GM19372 (cell line): ENCODE measurements around the gene MKKS.
"Not testable (repeated sequence)": the region's sequence is repeated elsewhere in the genome, so short reads cannot be mapped to it uniquely, and the experiment has no call there.

Source experiments
- ATAC-seq: cut with Tn5 transposase; IDR thresholded peaks from one replicate; pipeline ENCODE4 v1.9.1; 2021; ENCODE audit warnings: mild to moderate bottlenecking, low read depth, moderate library complexity; ENCODE audit not compliant: unreplicated experiment

MKKS gene

GRCh38 chr20:10417218-10417617 lies 16.8 kb downstream of the MKKS start:
- ATAC-seq, result not testable (repeated sequence)

GRCh38 chr20:10415013-10415650 lies 18.9 kb downstream of the MKKS start:
- ATAC-seq, result no peak

GRCh38 chr20:10412591-10413408 lies 21.2 kb downstream of the MKKS start:
- ATAC-seq, result no peak

GRCh38 chr20:10411673-10412072 lies 22.3 kb downstream of the MKKS start:
- ATAC-seq, result no peak

- no peak for ATAC-seq
Measured at GRCh38 chr20:10408108-10408813, 25.8 kb downstream of the MKKS start.

- ATAC-seq, result no peak
Measured at GRCh38 chr20:10404959-10405530, 29.0 kb downstream of the MKKS start.

- ATAC-seq, result no peak
Measured at GRCh38 chr20:10404023-10404628, 29.9 kb downstream of the MKKS start.

- ATAC-seq, result no peak
Measured at GRCh38 chr20:10402938-10403608, 30.9 kb downstream of the MKKS start.

GRCh38 chr20:10398834-10399369 lies 35.1 kb downstream of the MKKS start:
- no peak for ATAC-seq

- not testable (repeated sequence) for ATAC-seq
Measured at GRCh38 chr20:10394752-10395151, 39.3 kb downstream of the MKKS start.

GRCh38 chr20:10390709-10391108 lies 43.3 kb downstream of the MKKS start:
- ATAC-seq, result no peak

- no peak for ATAC-seq
Measured at GRCh38 chr20:10388597-10388996, 45.4 kb downstream of the MKKS start.

GRCh38 chr20:10387686-10388085 lies 46.3 kb downstream of the MKKS start:
- no peak for ATAC-seq

- no peak for ATAC-seq
Measured at GRCh38 chr20:10385850-10386544, 48.0 kb downstream of the MKKS start.

GRCh38 chr20:10381477-10381876 lies 52.5 kb downstream of the MKKS start:
- no peak for ATAC-seq

- ATAC-seq, result no peak
Measured at GRCh38 chr20:10379761-10380160, 54.3 kb downstream of the MKKS start.

GRCh38 chr20:10376270-10377075 lies 57.5 kb downstream of the MKKS start:
- ATAC-seq, result no peak

GRCh38 chr20:10375191-10375590 lies 58.8 kb downstream of the MKKS start:
- no peak for ATAC-seq
